Measurements from ENCODE around the gene ABCA4. TPM values are rescaled to one million over a fixed set of nuclear protein-coding genes. Genes with fewer than 3 reads are reported as not detected.

The ABCA4 gene
- total RNA-seq, 4 donors from 2014 or later, result 2.1 to 7.5 (median 5.0) TPM

GRCh38 chr1:94111879-94112278 is 9.1 kb downstream of the ABCA4 start:
- no peaks in the 10 kb centered on the region for H3K9me3 ChIP-seq
- TF ChIP-seq CTCF (IDR thresholded peaks at IDR 0.05) (no peak), POLR2A (IDR thresholded peaks at IDR 0.05) (no peak)
- no peaks in the 10 kb centered on the region for H3K27me3 ChIP-seq
- no peaks in the 10 kb centered on the region for H3K4me1 ChIP-seq
- no peak overlapping the region for H3K27ac ChIP-seq
- no peaks in the 10 kb centered on the region for H3K36me3 ChIP-seq
- H3K4me3 ChIP-seq, result no peak overlapping the region
- peak in 1 of 3 donors; percentile 2 for DNase-seq

GRCh38 chr1:94110946-94111740 is 9.8 kb downstream of the ABCA4 start:
- H3K4me1 ChIP-seq, result no peaks in the 10 kb centered on the region
- no peak overlapping the region for H3K4me3 ChIP-seq
- H3K36me3 ChIP-seq, result no peaks in the 10 kb centered on the region
- no peaks in the 10 kb centered on the region for H3K27me3 ChIP-seq
- DNase-seq, result no peak
- H3K9me3 ChIP-seq, result no peaks in the 10 kb centered on the region
- TF ChIP-seq CTCF (IDR thresholded peaks at IDR 0.05) (no peak), POLR2A (IDR thresholded peaks at IDR 0.05) (no peak)
- no peak overlapping the region for H3K27ac ChIP-seq

- Histone ChIP-seq H3K4me3 (no peak overlapping the region), H3K4me1 (no peaks in the 10 kb centered on the region), H3K36me3 (no peaks in the 10 kb centered on the region), H3K27ac (no peak overlapping the region), H3K27me3 (no peaks in the 10 kb centered on the region), H3K9me3 (no peaks in the 10 kb centered on the region)
- TF ChIP-seq POLR2A (IDR thresholded peaks at IDR 0.05) (no peak), CTCF (IDR thresholded peaks at IDR 0.05) (no peak)
- no peak for DNase-seq
These were observed 10.8 kb downstream of the ABCA4 start for GRCh38 chr1:94110021-94110761.

- no peak for DNase-seq
- no peak overlapping the region for H3K27ac ChIP-seq
- H3K4me3 ChIP-seq, result no peak overlapping the region
- TF ChIP-seq POLR2A (IDR thresholded peaks at IDR 0.05) (no peak), CTCF (IDR thresholded peaks at IDR 0.05) (no peak)
- H3K9me3 ChIP-seq, result no peaks in the 10 kb centered on the region
- no peaks in the 10 kb centered on the region for H3K4me1 ChIP-seq
- no peaks in the 10 kb centered on the region for H3K27me3 ChIP-seq
- H3K36me3 ChIP-seq, result no peaks in the 10 kb centered on the region
These were observed 11.5 kb downstream of the ABCA4 start for GRCh38 chr1:94109478-94109877.

GRCh38 chr1:94107141-94107540 is 13.8 kb downstream of the ABCA4 start:
- H3K36me3 ChIP-seq, result no peaks in the 10 kb centered on the region
- no peaks in the 10 kb centered on the region for H3K4me1 ChIP-seq
- H3K4me3 ChIP-seq, result no peak overlapping the region
- no peaks in the 10 kb centered on the region for H3K9me3 ChIP-seq
- DNase-seq, result no peak
- no peak overlapping the region for H3K27ac ChIP-seq
- H3K27me3 ChIP-seq, result no peaks in the 10 kb centered on the region
- no peak for TF ChIP-seq CTCF (IDR thresholded peaks at IDR 0.05)
- TF ChIP-seq POLR2A (IDR thresholded peaks at IDR 0.05), result no peak

Measured in Peyer's patch (tissue), 4 donors.